Ramos (cell line): ENCODE results near the gene MAPKBP1.

Experiments used
- in situ Hi-C: fragments of 300-500 bp; cut with MboI; formaldehyde crosslinking; loops from one replicate; pipeline ENCODE4 v1.14.3; 2022; ENCODE audit warnings: low sequenced_read_pairs; ENCODE audit not compliant: unreplicated experiment

Gene MAPKBP1

DNA sequence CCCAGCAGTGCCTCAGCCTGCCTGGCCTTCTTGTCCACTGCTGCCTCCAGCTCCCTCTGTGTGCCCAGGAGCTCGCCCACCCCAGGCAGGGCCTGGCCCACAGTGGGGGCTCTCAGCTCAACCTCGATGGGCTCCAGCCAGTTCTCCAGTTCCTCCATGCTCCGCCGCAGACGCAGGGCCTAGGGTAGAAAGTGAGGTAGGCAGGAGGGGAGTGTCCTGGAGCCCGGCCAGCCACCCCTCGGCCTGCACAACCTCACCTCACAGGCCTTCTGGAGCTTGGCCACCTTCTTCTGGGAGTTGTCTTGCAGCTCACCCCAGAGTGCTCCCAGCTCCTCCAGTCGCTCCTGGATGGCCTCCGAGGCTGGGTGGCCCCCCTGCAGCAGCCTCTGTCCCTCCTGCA lies 83.0 kb downstream of the MAPKBP1 start:
- in situ Hi-C loops = no loop called here

DNA sequence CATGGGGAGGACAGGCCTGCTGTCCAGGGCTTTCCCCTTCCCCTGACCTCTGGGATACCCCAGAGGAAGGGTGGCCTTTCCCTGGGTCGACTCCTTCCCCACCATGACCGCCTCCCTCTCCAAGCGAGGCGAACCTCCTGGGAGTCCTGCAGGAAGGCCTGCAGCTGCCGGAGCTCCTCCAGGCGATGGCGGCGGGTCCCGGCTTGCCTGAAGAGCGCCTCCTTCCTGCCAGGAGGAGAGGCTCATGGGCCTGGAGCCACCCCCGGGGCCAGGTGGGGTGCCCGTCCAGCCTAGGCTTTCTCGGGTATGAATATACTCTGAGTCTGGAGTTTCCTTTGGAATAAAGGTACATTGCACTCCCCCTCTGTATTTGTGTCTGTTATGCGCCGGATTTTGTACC lies 84.5 kb downstream of the MAPKBP1 start:
- in situ Hi-C loops = no loop called here

DNA sequence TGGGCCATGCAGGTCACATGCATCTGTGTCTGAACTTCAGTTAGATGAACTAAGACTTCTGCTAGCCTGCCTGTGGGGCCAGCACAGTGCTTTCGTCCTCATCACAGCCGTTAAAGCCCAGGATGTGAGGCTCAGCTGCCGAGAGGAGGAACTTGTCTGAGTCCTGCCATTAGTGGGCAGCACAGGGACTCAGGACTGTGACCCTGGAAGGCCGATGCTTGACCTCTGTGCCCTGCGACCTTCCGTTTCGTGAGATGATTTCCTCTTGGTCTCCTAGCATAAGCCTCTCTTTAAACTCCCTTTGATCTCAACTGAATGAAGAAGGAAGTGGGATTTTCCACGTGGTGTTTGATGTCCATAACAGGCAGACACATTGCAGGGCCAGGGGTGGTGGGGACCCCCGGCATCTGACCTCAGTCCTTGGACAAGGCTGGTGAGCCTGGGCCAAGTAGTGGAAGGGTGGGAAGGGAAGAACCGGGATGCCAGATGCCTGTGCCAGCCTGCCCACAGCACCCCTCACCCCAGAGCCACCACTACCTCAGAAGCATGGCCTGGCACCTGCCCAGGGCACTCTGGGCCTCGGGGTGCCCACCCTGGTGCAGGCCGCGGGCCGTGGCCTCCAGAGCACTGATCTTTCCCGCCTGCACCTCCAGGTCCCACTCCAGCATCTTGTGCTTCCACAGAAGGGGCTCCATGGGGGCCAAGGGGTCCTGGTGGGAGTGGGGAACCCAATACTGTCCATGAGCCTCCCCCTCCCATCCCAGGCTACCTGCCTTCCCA lies 86.0 kb downstream of the MAPKBP1 start:
- in situ Hi-C loops = no loop called here

- in situ Hi-C loops = no loop called here
Measured at GRCh38 chr15:41861736-41862356, 87.6 kb downstream of the MAPKBP1 start.

GRCh38 chr15:41862515-41863116 lies 88.3 kb downstream of the MAPKBP1 start:
- in situ Hi-C loops = no loop called here

GRCh38 chr15:41865490-41866055 lies 91.3 kb downstream of the MAPKBP1 start:
- in situ Hi-C loops = no loop called here

DNA sequence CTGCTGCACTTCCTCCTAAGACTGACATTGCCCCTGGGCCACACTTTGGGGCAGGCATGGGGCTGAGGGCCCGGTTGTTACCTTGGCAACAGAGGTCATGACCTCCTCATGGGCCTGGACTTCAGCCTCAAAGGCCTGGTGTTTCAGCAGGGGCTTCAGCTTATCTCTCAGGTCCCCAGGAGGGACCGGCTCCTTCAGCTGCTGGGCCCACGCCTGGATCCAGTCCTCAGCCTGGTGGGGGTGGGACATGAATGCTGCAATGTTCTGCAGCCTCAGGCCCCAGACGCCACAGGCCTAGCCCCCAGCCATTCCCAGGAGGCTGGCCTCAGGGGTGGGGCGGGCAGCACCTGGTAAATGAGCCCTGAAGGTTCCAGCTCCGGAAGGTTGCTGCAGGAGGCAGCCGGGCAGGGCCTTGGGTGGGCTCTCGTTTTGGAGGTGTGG lies 92.0 kb downstream of the MAPKBP1 start:
- in situ Hi-C loops = no loop called here

DNA sequence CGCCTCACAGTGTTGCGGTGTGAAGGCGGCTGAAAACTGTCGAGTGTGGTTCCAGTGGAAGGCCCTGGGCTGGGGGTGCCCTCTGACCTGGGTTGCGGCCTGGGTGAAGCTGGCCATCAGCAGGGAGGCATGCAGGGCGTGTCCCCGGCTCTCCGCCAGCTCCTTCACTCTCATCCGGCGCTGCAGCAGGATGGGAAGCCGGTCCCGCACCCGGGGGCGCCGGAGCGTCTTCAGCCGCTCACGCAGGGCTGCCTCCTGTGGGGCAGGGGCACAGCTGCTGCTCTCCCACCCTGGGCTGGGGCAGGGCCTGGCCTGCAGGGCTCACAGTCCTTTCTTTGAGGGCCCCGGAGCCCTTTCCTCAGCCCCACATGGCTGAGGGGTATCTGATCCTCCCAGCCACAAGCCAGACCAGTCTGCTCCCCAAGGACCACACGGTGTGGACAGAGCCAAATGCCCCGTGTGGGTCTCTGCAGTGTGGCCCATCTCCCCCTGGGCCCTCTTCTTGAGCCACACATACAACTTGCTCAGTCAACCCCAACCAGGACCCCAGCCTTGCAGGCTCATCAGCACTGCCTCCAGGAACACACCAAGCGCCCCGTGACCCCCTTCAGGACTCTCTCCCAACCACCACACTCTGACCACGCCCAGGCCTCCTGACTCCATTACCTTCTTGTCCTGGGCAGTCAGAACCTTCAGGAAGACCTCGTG lies 92.7 kb downstream of the MAPKBP1 start:
- in situ Hi-C loops = no loop called here

DNA sequence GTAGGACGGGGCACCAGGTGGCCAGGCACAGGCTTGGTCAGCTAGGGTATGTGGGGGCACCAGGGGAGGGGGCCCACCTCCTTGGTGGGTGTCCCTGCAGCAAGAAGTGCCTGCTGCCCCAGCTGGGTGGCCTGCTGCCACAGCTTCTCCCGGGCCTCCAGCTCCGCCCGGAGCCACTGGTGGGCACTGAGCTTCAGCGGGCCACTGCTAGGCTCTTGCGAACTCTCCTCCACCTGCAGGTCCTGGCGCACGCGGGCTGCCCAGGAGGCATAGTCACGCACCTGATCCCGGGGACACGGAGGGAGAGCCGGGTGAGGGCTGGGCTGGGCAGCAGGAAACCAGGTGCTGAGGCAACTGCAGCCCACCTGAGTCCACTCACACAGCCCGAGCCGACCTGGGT lies 94.0 kb downstream of the MAPKBP1 start:
- in situ Hi-C loops = no loop called here

DNA sequence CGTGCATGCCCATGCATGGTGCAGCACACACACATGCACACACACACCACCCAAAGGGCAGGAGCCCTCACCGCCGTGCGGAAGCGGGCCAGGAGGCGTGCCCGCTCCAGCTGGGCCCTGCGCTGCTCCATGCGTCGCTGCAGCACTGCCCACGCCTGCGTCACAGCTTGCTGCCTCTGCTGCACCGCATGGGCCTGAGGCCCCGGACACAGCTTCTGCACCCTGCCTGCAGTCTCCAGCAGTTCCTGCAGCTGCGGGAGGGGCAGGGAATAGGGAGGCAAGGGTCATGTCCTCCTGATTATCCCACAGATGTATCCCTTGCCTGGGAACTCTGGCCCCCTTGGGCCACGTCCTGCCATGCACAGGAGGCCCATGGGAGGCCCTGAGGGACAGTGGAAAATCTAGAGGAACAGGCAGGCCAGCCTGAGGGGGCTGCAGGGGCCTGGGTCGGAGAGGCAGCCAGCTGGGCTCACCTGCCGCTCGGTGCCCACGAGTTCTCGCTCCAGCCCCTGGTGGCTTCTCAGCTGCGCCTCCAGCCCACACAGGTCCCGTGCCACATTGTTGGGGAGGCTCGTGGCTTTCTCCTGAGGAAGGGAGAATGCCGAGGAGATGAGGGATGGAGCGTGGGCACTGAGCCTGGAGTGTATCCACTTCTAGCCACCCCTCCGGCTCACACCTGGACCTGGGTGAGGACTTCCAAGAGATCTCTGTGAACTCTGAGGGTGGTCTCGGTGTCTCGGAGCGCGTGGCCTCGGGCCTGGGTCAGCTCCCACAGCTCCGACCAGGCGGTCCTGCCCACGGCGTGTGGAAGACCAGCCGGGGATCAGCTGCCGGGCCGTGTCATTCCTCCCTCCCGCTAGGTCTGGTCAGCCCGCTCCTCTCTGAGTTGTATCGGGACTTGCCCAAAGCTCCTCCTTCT lies 95.7 kb downstream of the MAPKBP1 start:
- in situ Hi-C loops = no loop called here

- in situ Hi-C loops = no loop called here
Measured at GRCh38 chr15:41870689-41871081, 96.4 kb downstream of the MAPKBP1 start.

DNA sequence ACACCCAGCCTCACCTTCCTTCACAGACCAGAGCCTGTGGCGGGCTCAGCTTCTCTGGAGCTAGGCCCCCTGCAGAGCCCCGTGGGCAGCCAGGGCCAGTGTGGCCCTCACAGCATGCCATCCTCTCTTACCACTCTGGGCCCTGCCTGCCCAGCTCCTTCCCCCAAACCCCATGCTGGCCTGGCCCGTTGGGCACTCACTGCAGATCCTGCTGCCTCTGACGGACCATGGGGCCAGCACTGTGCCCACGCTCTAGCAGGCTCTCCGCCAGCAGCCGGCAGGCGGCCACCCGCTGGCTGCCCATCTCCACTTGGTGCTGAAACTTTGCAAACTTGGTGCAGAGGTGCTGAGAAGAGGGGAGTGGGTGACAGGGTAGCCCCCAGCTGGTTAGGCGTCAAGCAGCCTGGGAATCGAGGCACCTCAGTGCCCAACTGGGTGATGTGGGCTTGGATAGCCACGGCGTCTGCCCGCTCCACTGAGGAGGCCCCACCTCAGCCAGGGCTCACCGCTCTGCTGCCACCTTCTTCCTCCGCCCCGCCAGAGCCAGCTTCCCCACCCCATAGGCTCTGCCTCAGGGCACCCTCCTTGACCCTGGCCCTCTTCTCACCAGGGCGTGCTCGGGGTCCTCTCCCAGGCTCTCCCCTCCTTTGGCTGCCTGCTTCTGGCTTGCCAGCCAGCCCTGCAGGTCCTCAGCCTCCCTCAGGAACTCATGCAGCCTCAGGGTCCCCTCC lies 97.1 kb downstream of the MAPKBP1 start:
- in situ Hi-C loops = no loop called here

GRCh38 chr15:41872166-41872747 lies 98.0 kb downstream of the MAPKBP1 start:
- in situ Hi-C loops = no loop called here

DNA sequence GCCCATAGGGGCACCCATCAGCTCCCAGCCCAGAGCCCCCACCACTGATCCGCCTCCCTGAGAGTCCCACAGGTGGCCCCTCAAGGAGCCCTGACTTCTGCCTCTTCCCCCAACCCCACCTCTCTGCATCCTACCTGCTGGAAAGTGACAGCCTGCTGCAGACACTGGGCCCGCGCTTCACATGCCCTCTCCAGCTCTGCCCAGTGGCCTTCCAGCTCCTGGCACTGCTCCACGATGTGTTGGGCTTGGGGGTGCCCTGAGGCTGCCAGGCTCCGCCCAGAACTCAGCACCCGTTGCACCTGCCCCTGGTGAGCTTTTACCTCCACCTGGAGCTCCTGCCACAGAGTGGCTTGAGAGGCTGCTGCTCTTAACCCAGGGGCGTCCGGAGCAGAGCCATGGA lies 99.4 kb downstream of the MAPKBP1 start:
- in situ Hi-C loops = no loop called here

GRCh38 chr15:41874736-41875135 lies 100.5 kb downstream of the MAPKBP1 start:
- in situ Hi-C loops = no loop called here

DNA sequence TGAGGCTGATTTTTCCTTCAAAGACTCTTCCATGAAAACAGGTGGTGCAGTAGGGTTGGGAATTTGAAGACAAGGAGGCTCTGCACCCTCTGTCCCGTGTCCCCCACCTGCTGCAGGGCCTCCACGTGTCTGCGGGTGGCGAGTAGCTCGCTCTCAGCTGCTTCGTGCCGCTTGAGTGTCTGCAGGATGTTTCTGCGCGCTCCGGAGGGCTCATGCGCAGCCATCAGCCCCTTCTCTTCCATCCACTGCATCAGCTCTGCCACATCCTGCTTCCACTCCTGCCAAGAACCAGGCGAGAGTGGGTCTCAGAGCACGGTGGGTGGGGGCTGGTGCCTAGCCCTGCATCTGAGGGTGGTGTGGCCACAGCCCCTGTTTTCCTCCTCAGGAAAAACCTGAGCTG lies 101.7 kb downstream of the MAPKBP1 start:
- in situ Hi-C loops = no loop called here

DNA sequence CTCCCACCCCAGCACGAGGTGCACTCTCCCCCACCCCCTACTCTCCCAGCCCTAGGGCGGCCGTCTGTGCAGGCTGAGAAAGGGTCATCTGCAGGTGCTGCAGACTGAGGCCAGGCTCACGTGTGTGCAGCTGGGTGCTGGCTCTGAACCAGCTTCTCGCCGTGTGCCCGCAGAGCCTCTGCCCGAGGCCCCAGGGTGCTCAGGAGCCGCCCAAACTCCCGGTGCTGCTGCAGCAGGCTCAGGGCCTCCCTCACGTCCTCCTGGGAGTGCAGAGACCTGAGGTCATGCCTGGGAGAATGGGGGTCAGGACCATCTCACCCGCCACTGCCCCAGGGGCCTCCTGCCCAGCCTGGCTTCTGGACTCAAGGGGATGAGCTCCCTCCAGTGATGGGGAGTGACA lies 102.4 kb downstream of the MAPKBP1 start:
- in situ Hi-C loops = no loop called here
